WERI-Rb-1 (cell line): Measurements from ENCODE around the gene TSPAN5.

Experiments
- DNase-seq: peaks from one replicate; pipeline ENCODE4 v3.0.0-alpha.2; 2020
- H3K27ac ChIP-seq: fragments of 250-450 bp; sonication (Bioruptor Pico); 2 replicates; pipeline ENCODE4 v1.5.1; 2020; ENCODE audit warnings: mild to moderate bottlenecking, moderate library complexity
- H3K27me3 ChIP-seq: fragments of 250-450 bp; sonication (Bioruptor Pico); 2 replicates; pipeline ENCODE4 v1.5.1; 2021; ENCODE audit warnings: mild to moderate bottlenecking, low read depth, moderate library complexity; ENCODE audit not compliant: insufficient read depth, severe bottlenecking
- H3K36me3 ChIP-seq: fragments of 250-450 bp; sonication (Bioruptor Pico); 2 replicates; pipeline ENCODE4 v1.5.1; 2020; ENCODE audit warnings: mild to moderate bottlenecking, moderate library complexity
- H3K4me3 ChIP-seq: 2 replicates; pipeline ENCODE4 v1.5.1; 2011; ENCODE audit warnings: low read depth, mild to moderate bottlenecking, control low read depth, low read length
- H3K9me3 ChIP-seq: fragments of 250-450 bp; sonication (Bioruptor Pico); 2 replicates; pipeline ENCODE4 v1.5.1; 2021; ENCODE audit warnings: mild to moderate bottlenecking, moderate library complexity; ENCODE audit not compliant: severe bottlenecking
- CTCF ChIP-seq: IDR thresholded peaks from 2 replicates; pipeline ENCODE4 v1.5.1; 2011; ENCODE audit warnings: low read depth, mild to moderate bottlenecking, control low read depth, inconsistent platforms, low read length

TSPAN5 gene

GRCh38 chr4:98692411-98692810 lies 34.0 kb upstream of the TSPAN5 start:
- H3K36me3 ChIP-seq, result no peaks in the 10 kb centered on the region
- no peak overlapping the region for H3K27ac ChIP-seq
- H3K4me3 ChIP-seq, result no peak overlapping the region
- DNase-seq, result no peak
- TF ChIP-seq CTCF, result no peak
- H3K27me3 ChIP-seq, result no peaks in the 10 kb centered on the region
- H3K9me3 ChIP-seq, result peaks cover 10% of the 10 kb centered on the region

GRCh38 chr4:98691588-98691987 lies 33.2 kb upstream of the TSPAN5 start:
- peaks cover 3% of the 10 kb centered on the region for H3K9me3 ChIP-seq
- no peak overlapping the region for H3K27ac ChIP-seq
- no peak for TF ChIP-seq CTCF
- no peaks in the 10 kb centered on the region for H3K36me3 ChIP-seq
- H3K27me3 ChIP-seq, result no peaks in the 10 kb centered on the region
- no peak overlapping the region for H3K4me3 ChIP-seq
- DNase-seq, result no peak

GRCh38 chr4:98689507-98690174 lies 31.2 kb upstream of the TSPAN5 start:
- Histone ChIP-seq H3K27ac (no peak overlapping the region), H3K4me3 (no peak overlapping the region), H3K27me3 (no peaks in the 10 kb centered on the region), H3K36me3 (no peaks in the 10 kb centered on the region), H3K9me3 (peaks cover 3% of the 10 kb centered on the region)
- no peak for DNase-seq
- TF ChIP-seq CTCF, result no peak

- Histone ChIP-seq H3K36me3 (no peaks in the 10 kb centered on the region), H3K4me3 (no peak overlapping the region), H3K9me3 (peaks cover 3% of the 10 kb centered on the region), H3K27ac (no peak overlapping the region), H3K27me3 (no peaks in the 10 kb centered on the region)
- TF ChIP-seq CTCF, result no peak
- DNase-seq, result no peak
Measured at GRCh38 chr4:98688411-98689290, 30.2 kb upstream of the TSPAN5 start.

- no peak for DNase-seq
- TF ChIP-seq CTCF, result no peak
- Histone ChIP-seq H3K36me3 (no peaks in the 10 kb centered on the region), H3K27ac (no peak overlapping the region), H3K4me3 (no peak overlapping the region), H3K9me3 (peaks cover 3% of the 10 kb centered on the region), H3K27me3 (no peaks in the 10 kb centered on the region)
Measured at GRCh38 chr4:98687876-98688275, 29.5 kb upstream of the TSPAN5 start.
